Hepatocyte (in vitro differentiated cells): ENCODE measurements around the gene XRCC1. TPM values are rescaled to one million over a fixed set of nuclear protein-coding genes. Genes with fewer than 3 reads are reported as not detected.

ENCODE experiments used
- DNase-seq: peaks from one replicate; pipeline ENCODE4 v3.0.0-alpha.2; 2016; ENCODE audit warnings: low spot score
- H2AFZ ChIP-seq: fragments of 200-600 bp; sonication (generic); 2 replicates; pipeline ENCODE4 v1.6.0; 2016; ENCODE audit warnings: antibody characterized with exemption, mild to moderate bottlenecking
- H3K27ac ChIP-seq: fragments of 200-600 bp; sonication (generic); 2 replicates; pipeline ENCODE4 v1.5.1; 2016; ENCODE audit warnings: mild to moderate bottlenecking
- H3K27me3 ChIP-seq: fragments of 200-600 bp; sonication (generic); 2 replicates; pipeline ENCODE4 v1.6.1; 2016
- H3K36me3 ChIP-seq: fragments of 200-600 bp; sonication (generic); replicated peaks from 2 replicates; pipeline ENCODE4 v1.5.1; 2016; ENCODE audit warnings: low read depth; ENCODE audit not compliant: insufficient read depth
- H3K4me1 ChIP-seq: fragments of 200-600 bp; sonication (generic); 2 replicates; pipeline ENCODE4 v1.5.1; 2016; ENCODE audit warnings: mild to moderate bottlenecking, moderate library complexity; ENCODE audit not compliant: insufficient read depth
- H3K4me2 ChIP-seq: fragments of 200-600 bp; sonication (generic); 2 replicates; pipeline ENCODE4 v1.6.0; 2016
- H3K4me3 ChIP-seq: fragments of 200-600 bp; sonication (generic); 2 replicates; pipeline ENCODE4 v1.5.1; 2016; ENCODE audit warnings: mild to moderate bottlenecking
- H3K79me2 ChIP-seq: fragments of 200-600 bp; sonication (generic); 2 replicates; pipeline ENCODE4 v1.6.0; 2017; ENCODE audit warnings: mild to moderate bottlenecking
- H3K9me2 ChIP-seq: fragments of 200-600 bp; sonication (generic); replicated peaks from 2 replicates; pipeline ENCODE4 v1.6.0; 2017; ENCODE audit warnings: mild to moderate bottlenecking; ENCODE audit not compliant: insufficient read depth
- H3K9me3 ChIP-seq: fragments of 200-600 bp; sonication (generic); 2 replicates; pipeline ENCODE4 v1.5.1; 2016; ENCODE audit warnings: low read depth, mild to moderate bottlenecking
- H4K20me1 ChIP-seq: fragments of 200-600 bp; sonication (generic); 2 replicates; pipeline ENCODE4 v1.6.0; 2016; ENCODE audit warnings: mild to moderate bottlenecking; ENCODE audit not compliant: insufficient read depth, poor library complexity, severe bottlenecking
- EZH2 ChIP-seq: fragments of 200-600 bp; sonication (generic); IDR thresholded peaks from 2 replicates; pipeline ENCODE4 v1.6.1; 2016; ENCODE audit warnings: antibody characterized with exemption, mild to moderate bottlenecking, borderline replicate concordance
- EZH2phosphoT487 ChIP-seq: fragments of 200-600 bp; sonication (generic); IDR thresholded peaks from one replicate; pipeline ENCODE4 v1.6.1; 2018; ENCODE audit warnings: antibody characterized with exemption, mild to moderate bottlenecking, low read depth, moderate library complexity; ENCODE audit not compliant: unreplicated experiment, severe bottlenecking
- WGBS: methylation state at CpG from one replicate; pipeline ENCODE4 v1.1.6; 2016; ENCODE audit warnings: low lambda C conversion rate; ENCODE audit errors: missing lambda C conversion rate; 5-methylcytosine and 5-hydroxymethylcytosine counted together
- polyA plus RNA-seq: library from polyadenylated mRNA; unstranded; fragments of >200 nt; fragmentation: Nextera tagmentation; extraction: Ambion mirVana; gene quantifications from 2 replicates; pipeline ENCODE4 v1.2.1, GENCODE V29; 2016
- total RNA-seq: library from RNA; depleted of rRNA; stranded (reverse); fragments of >200 nt; gene quantifications from 2 replicates; pipeline ENCODE4 v1.2.3, GENCODE V29; 2014
- TF ChIP-seq, protein P1 (sequence below): fragments of 200-600 bp; sonication (generic); IDR thresholded peaks from 2 replicates; pipeline ENCODE4 v1.5.1; 2016; ENCODE audit warnings: antibody characterized with exemption, mild to moderate bottlenecking; ENCODE audit not compliant: poor library complexity

The XRCC1 gene
- total and polyA plus RNA-seq, 2 experiments from 2014 or later: 27.8 to 34.3 TPM

DNA sequence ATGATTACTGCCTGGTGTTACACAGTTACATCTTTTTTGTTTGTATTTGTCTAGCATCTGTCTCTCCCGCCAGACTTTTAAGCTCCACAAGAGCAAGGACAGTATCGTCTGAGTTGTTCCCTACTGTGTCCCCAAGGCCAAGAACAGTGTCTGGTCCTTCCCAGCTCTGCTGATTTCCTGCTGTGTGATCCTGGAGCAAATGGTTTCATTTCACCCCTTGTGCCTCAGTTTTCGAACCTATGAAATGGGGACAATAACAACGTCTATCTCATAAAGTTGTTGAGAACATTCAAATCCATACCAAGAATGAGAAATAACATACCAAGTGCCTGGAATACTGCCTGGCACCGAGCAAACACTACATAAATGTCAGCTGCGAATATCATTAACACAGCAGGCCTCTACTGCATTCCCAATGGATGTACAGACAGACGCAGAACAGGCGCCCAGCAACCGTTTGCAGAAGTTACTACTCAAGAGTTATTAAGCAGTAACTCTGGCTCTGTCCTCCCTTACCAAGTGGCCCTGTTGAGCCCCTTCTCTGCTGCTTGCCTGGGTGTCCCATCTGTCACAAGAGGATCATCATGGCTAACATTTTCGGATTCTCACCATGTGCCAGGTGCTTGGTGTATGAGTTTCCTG lies 11.4 kb downstream of the XRCC1 start:
- H3K4me3 ChIP-seq: no peak overlapping the region
- peaks cover 20% of the 10 kb centered on the region for H3K79me2 ChIP-seq
- 90% methylated on average over 10 of the region's 10 CpGs for WGBS
- H4K20me1 ChIP-seq: no peaks in the 10 kb centered on the region
- no peak for DNase-seq
- no peaks in the 10 kb centered on the region for H3K36me3 ChIP-seq
- H2AFZ ChIP-seq: no peak overlapping the region
- no peaks in the 10 kb centered on the region for H3K9me3 ChIP-seq
- H3K9me2 ChIP-seq: no peaks in the 10 kb centered on the region
- H3K27ac ChIP-seq: no peak overlapping the region
- H3K4me2 ChIP-seq: no peak overlapping the region
- H3K27me3 ChIP-seq: no peaks in the 10 kb centered on the region
- no peaks in the 10 kb centered on the region for H3K4me1 ChIP-seq
- TF ChIP-seq, protein P1, sequence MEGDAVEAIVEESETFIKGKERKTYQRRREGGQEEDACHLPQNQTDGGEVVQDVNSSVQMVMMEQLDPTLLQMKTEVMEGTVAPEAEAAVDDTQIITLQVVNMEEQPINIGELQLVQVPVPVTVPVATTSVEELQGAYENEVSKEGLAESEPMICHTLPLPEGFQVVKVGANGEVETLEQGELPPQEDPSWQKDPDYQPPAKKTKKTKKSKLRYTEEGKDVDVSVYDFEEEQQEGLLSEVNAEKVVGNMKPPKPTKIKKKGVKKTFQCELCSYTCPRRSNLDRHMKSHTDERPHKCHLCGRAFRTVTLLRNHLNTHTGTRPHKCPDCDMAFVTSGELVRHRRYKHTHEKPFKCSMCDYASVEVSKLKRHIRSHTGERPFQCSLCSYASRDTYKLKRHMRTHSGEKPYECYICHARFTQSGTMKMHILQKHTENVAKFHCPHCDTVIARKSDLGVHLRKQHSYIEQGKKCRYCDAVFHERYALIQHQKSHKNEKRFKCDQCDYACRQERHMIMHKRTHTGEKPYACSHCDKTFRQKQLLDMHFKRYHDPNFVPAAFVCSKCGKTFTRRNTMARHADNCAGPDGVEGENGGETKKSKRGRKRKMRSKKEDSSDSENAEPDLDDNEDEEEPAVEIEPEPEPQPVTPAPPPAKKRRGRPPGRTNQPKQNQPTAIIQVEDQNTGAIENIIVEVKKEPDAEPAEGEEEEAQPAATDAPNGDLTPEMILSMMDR: no peak
- TF ChIP-seq EZH2phosphoT487: no peak
- TF ChIP-seq EZH2: no peak

DNA sequence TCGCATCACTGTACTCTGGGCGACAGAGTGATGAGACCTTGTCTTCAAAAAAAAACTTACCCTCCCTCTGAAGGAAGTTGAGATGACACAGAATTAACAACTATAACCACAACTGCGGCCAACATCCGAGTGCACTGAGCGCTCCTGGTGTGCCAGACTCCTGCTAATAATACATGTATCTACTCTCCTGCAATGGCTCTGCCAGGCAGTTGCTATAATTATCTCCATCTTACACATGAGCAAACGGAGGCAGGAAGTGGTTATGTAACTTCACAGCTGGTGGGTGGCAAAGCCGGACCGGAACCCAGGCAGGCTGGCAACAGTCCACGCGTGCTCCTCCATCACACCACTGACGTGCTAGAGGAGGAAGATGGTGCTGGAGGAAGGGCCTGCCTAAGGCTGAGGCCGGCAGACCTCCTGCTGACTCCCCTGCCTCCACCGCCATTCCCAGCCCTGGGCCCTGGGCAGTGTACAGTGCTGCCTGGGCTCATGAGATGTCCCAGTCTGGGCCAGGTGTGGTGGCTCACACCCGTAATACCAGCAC lies 12.6 kb downstream of the XRCC1 start:
- DNase-seq: no peak
- H3K9me2 ChIP-seq: no peaks in the 10 kb centered on the region
- H3K79me2 ChIP-seq: peaks cover 15% of the 10 kb centered on the region
- WGBS: 95% methylated on average over 14 of the region's 14 CpGs
- H3K9me3 ChIP-seq: no peaks in the 10 kb centered on the region
- H3K27me3 ChIP-seq: no peaks in the 10 kb centered on the region
- H3K36me3 ChIP-seq: no peaks in the 10 kb centered on the region
- no peaks in the 10 kb centered on the region for H4K20me1 ChIP-seq
- TF ChIP-seq, protein P1: no peak
- TF ChIP-seq EZH2phosphoT487: no peak
- no peak for TF ChIP-seq EZH2
- H2AFZ ChIP-seq: no peak overlapping the region
- H3K4me2 ChIP-seq: no peak overlapping the region
- H3K27ac ChIP-seq: no peak overlapping the region
- no peak overlapping the region for H3K4me3 ChIP-seq
- no peaks in the 10 kb centered on the region for H3K4me1 ChIP-seq

DNA sequence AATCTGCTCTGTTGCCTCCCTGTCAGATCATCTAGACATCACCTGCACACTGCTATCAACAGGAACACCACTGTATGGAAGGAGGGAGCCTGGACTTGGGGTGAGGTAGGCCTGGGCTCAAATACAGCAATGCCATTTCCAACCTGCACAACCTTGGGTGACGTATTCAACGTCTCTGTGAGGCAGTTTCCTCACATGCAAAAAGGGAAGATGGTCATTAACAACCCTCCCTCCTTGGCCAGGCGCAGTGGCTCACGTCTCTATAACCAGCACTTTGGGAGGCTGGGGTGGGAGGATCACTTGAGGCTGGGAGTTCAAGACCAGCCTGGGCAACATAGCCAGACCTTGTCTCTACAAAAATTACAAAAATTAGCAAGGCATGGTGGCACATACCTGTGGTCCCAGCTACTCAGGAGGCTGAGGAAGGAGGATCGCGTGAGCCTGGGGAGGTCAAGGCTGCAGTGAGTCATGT lies 13.1 kb downstream of the XRCC1 start:
- Histone ChIP-seq H3K27ac (no peak overlapping the region), H2AFZ (no peak overlapping the region), H3K4me3 (no peak overlapping the region), H3K9me3 (no peaks in the 10 kb centered on the region), H4K20me1 (no peaks in the 10 kb centered on the region), H3K36me3 (no peaks in the 10 kb centered on the region), H3K9me2 (no peaks in the 10 kb centered on the region), H3K27me3 (no peaks in the 10 kb centered on the region), H3K4me2 (no peak overlapping the region), H3K79me2 (peaks cover 12% of the 10 kb centered on the region), H3K4me1 (no peaks in the 10 kb centered on the region)
- WGBS: 98% methylated on average over 6 of the region's 6 CpGs
- no peak for TF ChIP-seq EZH2phosphoT487
- TF ChIP-seq, protein P1: no peak
- TF ChIP-seq EZH2: no peak
- no peak for DNase-seq
